Neural progenitor cell (in vitro differentiated cells): Measurements from ENCODE around the gene RRM2.

Experiments used
- CTCF ChIP-seq: fragments of 200-600 bp; sonication (generic); IDR thresholded peaks from 2 replicates; pipeline ENCODE4 v1.5.1; 2017; ENCODE audit warnings: antibody characterized with exemption, mild to moderate bottlenecking
- EZH2 ChIP-seq: fragments of 200-600 bp; sonication (generic); IDR thresholded peaks from 2 replicates; pipeline ENCODE4 v1.6.1; 2017; ENCODE audit warnings: antibody characterized with exemption, mild to moderate bottlenecking, moderate library complexity

- TF ChIP-seq CTCF, result no peak
- TF ChIP-seq EZH2, result no peak
Observed at GRCh38 chr2:10075101-10075500, 47.4 kb upstream of the RRM2 start.
